ENCODE results near the gene INPP4B.

INPP4B gene

DNA sequence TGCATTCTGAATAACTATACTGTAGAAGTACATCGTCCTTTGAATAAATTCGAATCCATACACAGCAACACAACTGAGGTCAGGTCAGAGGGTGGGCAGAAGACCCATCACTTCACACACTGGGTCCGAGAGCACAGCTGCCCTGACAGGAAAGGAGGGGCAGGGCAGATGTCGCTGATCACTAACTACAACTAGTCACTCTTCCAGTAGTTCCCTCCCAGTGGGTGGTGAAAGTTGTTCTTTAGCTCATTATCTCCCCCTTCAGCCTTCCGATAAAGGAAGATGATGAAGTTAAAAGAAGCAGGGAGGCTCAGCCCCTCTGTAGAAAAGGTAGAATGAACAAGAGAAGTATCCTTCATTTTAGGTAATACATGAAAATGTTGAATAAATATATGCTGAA is 278.9 kb downstream of the INPP4B start:
- H3K4ac ChIP-seq (ENCODE audit: low read depth, low read length), result no peak overlapping the region
- no peak overlapping the region for H2AK5ac ChIP-seq (ENCODE audit: low read length)
- H3K27ac ChIP-seq (ENCODE audit: low read depth, low read length), result no peak overlapping the region
- H4K8ac ChIP-seq (ENCODE audit: low read depth, low read length), result no peak overlapping the region
- no peaks in the 10 kb centered on the region for H3K79me2 ChIP-seq (ENCODE audit: control insufficient read depth, insufficient read depth, low read length, poor library complexity)
- H3K4me1 ChIP-seq (ENCODE audit: control insufficient read depth in 1 of 2, insufficient read depth in 2 of 2, low read length in 2 of 2), result no peaks in the 10 kb centered on the region
- no peak overlapping the region for H3K23ac ChIP-seq (ENCODE audit: low read length)
- H3K14ac ChIP-seq (ENCODE audit: low read length), result no peak overlapping the region
- no peak overlapping the region for H3K4me3 ChIP-seq (ENCODE audit: low read depth, low read length)
- H2BK120ac ChIP-seq (ENCODE audit: insufficient read depth, low read length, poor library complexity), result no peak overlapping the region
- no peak overlapping the region for H4K91ac ChIP-seq (ENCODE audit: low read depth, low read length)
- H2AFZ ChIP-seq (ENCODE audit: insufficient read depth, low read length, poor library complexity), result no peak overlapping the region
- H3K9me3 ChIP-seq (ENCODE audit: insufficient read depth, low read depth, low read length), result no peaks in the 10 kb centered on the region
- H3K36me3 ChIP-seq (ENCODE audit: control insufficient read depth in 1 of 2, insufficient read depth in 2 of 2, low read length in 2 of 2), result no peaks in the 10 kb centered on the region
- H2BK12ac ChIP-seq (ENCODE audit: low read length), result no peak overlapping the region
- H3K27me3 ChIP-seq (ENCODE audit: insufficient read depth, low read length), result no peaks in the 10 kb centered on the region
- no peak overlapping the region for H4K12ac ChIP-seq (ENCODE audit: low read depth, low read length)
- no peak for DNase-seq
- H3K18ac ChIP-seq (ENCODE audit: low read length), result no peak overlapping the region
- no CpG with 5 or more reads among the region's 5 CpGs for WGBS (ENCODE audit: extremely low coverage, insufficient coverage, insufficient read length)
- H3K79me1 ChIP-seq (ENCODE audit: low read length), result no peaks in the 10 kb centered on the region
- no peak overlapping the region for H3K4me2 ChIP-seq (ENCODE audit: low read length)
- no peak overlapping the region for H3K9ac ChIP-seq (ENCODE audit: low read length)
- H2BK5ac ChIP-seq (ENCODE audit: low read depth, low read length, poor library complexity), result no peak overlapping the region

DNA sequence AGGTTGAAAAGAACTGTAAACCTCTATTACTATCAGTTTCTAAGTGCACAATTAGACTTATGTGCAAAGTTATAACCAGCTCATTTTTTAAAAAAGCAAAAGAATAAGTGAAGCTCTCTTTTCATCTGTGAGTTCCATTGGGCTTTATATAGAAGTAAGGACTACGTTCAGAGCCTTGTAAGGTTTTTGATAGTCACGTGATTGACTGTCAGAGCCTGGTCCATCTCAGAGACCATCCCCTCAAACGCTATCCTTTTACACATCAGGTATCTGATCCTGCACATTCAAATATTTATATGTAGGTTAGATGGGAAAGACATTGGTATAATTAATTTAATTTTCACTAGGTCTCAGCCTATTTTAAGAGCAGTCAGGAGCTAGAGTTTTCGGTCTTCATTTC is 279.3 kb downstream of the INPP4B start:
- Histone ChIP-seq H4K12ac (ENCODE audit: low read depth, low read length) (no peak overlapping the region), H4K8ac (ENCODE audit: low read depth, low read length) (no peak overlapping the region), H2AFZ (ENCODE audit: insufficient read depth, low read length, poor library complexity) (no peak overlapping the region), H3K4me3 (ENCODE audit: low read depth, low read length) (no peak overlapping the region), H3K9me3 (ENCODE audit: insufficient read depth, low read depth, low read length) (no peaks in the 10 kb centered on the region), H3K79me1 (ENCODE audit: low read length) (no peaks in the 10 kb centered on the region), H4K91ac (ENCODE audit: low read depth, low read length) (no peak overlapping the region), H3K14ac (ENCODE audit: low read length) (no peak overlapping the region), H3K4me1 (ENCODE audit: control insufficient read depth in 1 of 2, insufficient read depth in 2 of 2, low read length in 2 of 2) (no peaks in the 10 kb centered on the region), H3K36me3 (ENCODE audit: control insufficient read depth in 1 of 2, insufficient read depth in 2 of 2, low read length in 2 of 2) (no peaks in the 10 kb centered on the region), H3K23ac (ENCODE audit: low read length) (no peak overlapping the region), H3K79me2 (ENCODE audit: control insufficient read depth, insufficient read depth, low read length, poor library complexity) (no peaks in the 10 kb centered on the region), H3K18ac (ENCODE audit: low read length) (no peak overlapping the region), H3K4ac (ENCODE audit: low read depth, low read length) (no peak overlapping the region), H2BK5ac (ENCODE audit: low read depth, low read length, poor library complexity) (no peak overlapping the region), H2BK12ac (ENCODE audit: low read length) (no peak overlapping the region), H3K27ac (ENCODE audit: low read depth, low read length) (no peak overlapping the region), H3K4me2 (ENCODE audit: low read length) (no peak overlapping the region), H2BK120ac (ENCODE audit: insufficient read depth, low read length, poor library complexity) (no peak overlapping the region), H3K27me3 (ENCODE audit: insufficient read depth, low read length) (no peaks in the 10 kb centered on the region), H2AK5ac (ENCODE audit: low read length) (no peak overlapping the region), H3K9ac (ENCODE audit: low read length) (no peak overlapping the region)
- DNase-seq, result no peak
- no CpG with 5 or more reads among the region's 4 CpGs for WGBS (ENCODE audit: extremely low coverage, insufficient coverage, insufficient read length)

DNA sequence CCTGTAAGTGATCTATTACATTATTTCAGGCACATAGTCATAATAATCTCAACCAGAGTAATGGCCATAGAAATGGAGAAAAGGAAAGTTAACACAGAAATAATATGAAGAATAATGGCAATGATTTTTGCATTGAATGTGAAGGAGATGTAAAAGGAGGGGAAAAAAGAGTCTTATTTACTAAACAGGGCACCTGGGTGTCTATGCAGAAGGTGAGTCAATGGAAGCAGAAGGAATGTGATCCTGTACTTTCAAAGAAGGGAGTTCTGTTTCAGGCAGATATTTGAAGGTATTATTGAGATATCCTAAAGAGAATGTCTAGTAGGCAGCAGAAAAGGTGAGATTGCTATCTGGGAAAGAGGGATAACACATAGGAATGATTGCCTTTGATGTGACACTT is 279.9 kb downstream of the INPP4B start:
- H4K12ac ChIP-seq (ENCODE audit: low read depth, low read length), result no peak overlapping the region
- no peaks in the 10 kb centered on the region for H3K9me3 ChIP-seq (ENCODE audit: insufficient read depth, low read depth, low read length)
- DNase-seq, result no peak

DNA sequence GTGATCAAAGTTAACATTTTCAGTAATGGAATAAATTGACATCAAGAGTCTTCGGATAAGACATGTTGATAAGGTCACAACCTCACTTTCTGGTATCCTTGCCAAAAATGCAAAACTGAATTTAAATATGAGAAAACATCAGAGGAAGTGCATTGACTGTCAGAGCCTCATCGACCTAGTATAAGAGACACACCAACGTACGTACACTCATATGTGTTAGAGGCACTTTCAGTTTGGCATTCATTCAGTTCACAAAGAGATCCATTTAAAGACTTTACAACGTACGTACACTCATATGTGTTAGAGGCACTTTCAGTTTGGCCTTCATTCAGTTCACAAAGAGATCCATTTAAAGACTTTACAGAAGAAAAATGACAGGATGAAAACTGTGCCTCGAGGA is 280.3 kb downstream of the INPP4B start:
- Histone ChIP-seq H2BK120ac (ENCODE audit: insufficient read depth, low read length, poor library complexity) (no peak overlapping the region), H3K18ac (ENCODE audit: low read length) (no peak overlapping the region), H3K23ac (ENCODE audit: low read length) (no peak overlapping the region), H3K4ac (ENCODE audit: low read depth, low read length) (no peak overlapping the region), H2BK5ac (ENCODE audit: low read depth, low read length, poor library complexity) (no peak overlapping the region), H2AK5ac (ENCODE audit: low read length) (no peak overlapping the region), H3K4me1 (ENCODE audit: control insufficient read depth in 1 of 2, insufficient read depth in 2 of 2, low read length in 2 of 2) (no peaks in the 10 kb centered on the region), H3K9ac (ENCODE audit: low read length) (no peak overlapping the region), H2BK12ac (ENCODE audit: low read length) (no peak overlapping the region), H4K91ac (ENCODE audit: low read depth, low read length) (no peak overlapping the region), H3K4me2 (ENCODE audit: low read length) (no peak overlapping the region), H3K27me3 (ENCODE audit: insufficient read depth, low read length) (no peaks in the 10 kb centered on the region), H3K14ac (ENCODE audit: low read length) (no peak overlapping the region), H3K36me3 (ENCODE audit: control insufficient read depth in 1 of 2, insufficient read depth in 2 of 2, low read length in 2 of 2) (no peaks in the 10 kb centered on the region), H2AFZ (ENCODE audit: insufficient read depth, low read length, poor library complexity) (no peak overlapping the region), H3K79me2 (ENCODE audit: control insufficient read depth, insufficient read depth, low read length, poor library complexity) (no peaks in the 10 kb centered on the region), H4K12ac (ENCODE audit: low read depth, low read length) (no peak overlapping the region), H3K27ac (ENCODE audit: low read depth, low read length) (no peak overlapping the region), H3K79me1 (ENCODE audit: low read length) (no peaks in the 10 kb centered on the region), H4K8ac (ENCODE audit: low read depth, low read length) (no peak overlapping the region), H3K9me3 (ENCODE audit: insufficient read depth, low read depth, low read length) (no peaks in the 10 kb centered on the region), H3K4me3 (ENCODE audit: low read depth, low read length) (no peak overlapping the region)
- no peak for DNase-seq
- WGBS (ENCODE audit: extremely low coverage, insufficient coverage, insufficient read length), result no CpG with 5 or more reads among the region's 7 CpGs

More for the DNA sequence above, 279.9 kb downstream of the INPP4B start:
- Histone ChIP-seq H3K4ac (ENCODE audit: low read depth, low read length) (no peak overlapping the region), H2BK5ac (ENCODE audit: low read depth, low read length, poor library complexity) (no peak overlapping the region), H4K8ac (ENCODE audit: low read depth, low read length) (no peak overlapping the region), H3K9ac (ENCODE audit: low read length) (no peak overlapping the region), H3K14ac (ENCODE audit: low read length) (no peak overlapping the region), H4K91ac (ENCODE audit: low read depth, low read length) (no peak overlapping the region), H3K79me1 (ENCODE audit: low read length) (no peaks in the 10 kb centered on the region), H2AK5ac (ENCODE audit: low read length) (no peak overlapping the region), H2AFZ (ENCODE audit: insufficient read depth, low read length, poor library complexity) (no peak overlapping the region), H3K23ac (ENCODE audit: low read length) (no peak overlapping the region), H3K27ac (ENCODE audit: low read depth, low read length) (no peak overlapping the region), H3K4me2 (ENCODE audit: low read length) (no peak overlapping the region), H3K36me3 (ENCODE audit: control insufficient read depth in 1 of 2, insufficient read depth in 2 of 2, low read length in 2 of 2) (no peaks in the 10 kb centered on the region), H3K4me1 (ENCODE audit: control insufficient read depth in 1 of 2, insufficient read depth in 2 of 2, low read length in 2 of 2) (no peaks in the 10 kb centered on the region), H2BK120ac (ENCODE audit: insufficient read depth, low read length, poor library complexity) (no peak overlapping the region), H3K27me3 (ENCODE audit: insufficient read depth, low read length) (no peaks in the 10 kb centered on the region), H3K4me3 (ENCODE audit: low read depth, low read length) (no peak overlapping the region), H2BK12ac (ENCODE audit: low read length) (no peak overlapping the region), H3K18ac (ENCODE audit: low read length) (no peak overlapping the region), H3K79me2 (ENCODE audit: control insufficient read depth, insufficient read depth, low read length, poor library complexity) (no peaks in the 10 kb centered on the region)
